ENCODE measurements around the gene OCIAD2. TPM values are rescaled to one million over a fixed set of nuclear protein-coding genes. Genes with fewer than 3 reads are reported as not detected.

Gene OCIAD2
- total RNA-seq, 4 donors from 2014 or later, result 4.4 to 71.7 (median 30.3) TPM

- H3K36me3 ChIP-seq, result no peaks in the 10 kb centered on the region
- in situ Hi-C loops (cut with MboI; ENCODE audit: low pct_ligation_motif_present in 1 of 4, low pct_unique_long_range_greater_than_20kb in 1 of 4, low sequenced_read_pairs in 3 of 4), result no loop called here
- DNase-seq, result no peak
- H3K4me3 ChIP-seq, result no peak overlapping the region
- H3K9me3 ChIP-seq, result no peaks in the 10 kb centered on the region
- H3K27ac ChIP-seq, result no peak overlapping the region
- H3K4me1 ChIP-seq, result peaks cover 0 to 27% (median 7%) of the 10 kb centered on the region in 4 donors
- no peaks in the 10 kb centered on the region for H3K27me3 ChIP-seq
- no peak for TF ChIP-seq EP300 (IDR thresholded peaks at IDR 0.05; ENCODE audit: low read depth)
- TF ChIP-seq POLR2AphosphoS5 (IDR thresholded peaks at IDR 0.05), result no peak
- no peak for TF ChIP-seq CTCF (IDR thresholded peaks at IDR 0.05)
- no peak for TF ChIP-seq POLR2A (IDR thresholded peaks at IDR 0.05)
- 94 to 100% methylated on average over 1 of the region's 1 CpG for WGBS, 2 donors (ENCODE audit: low coverage in 1 of 2)
- intact Hi-C loops (cut with DNase I; ENCODE audit: low total_unique reads), result no loop called here
These were observed 41.2 kb upstream of the OCIAD2 start for GRCh38 chr4:48947731-48948130.

GRCh38 chr4:48945981-48946380 lies 39.4 kb upstream of the OCIAD2 start:
- WGBS, 2 donors (ENCODE audit: low coverage in 1 of 2), result 55 to 75% methylated on average over 2 of the region's 2 CpGs
- Histone ChIP-seq H3K36me3 (no peaks in the 10 kb centered on the region), H3K27me3 (no peaks in the 10 kb centered on the region), H3K4me3 (no peak overlapping the region), H3K9me3 (no peaks in the 10 kb centered on the region), H3K4me1 (peaks cover 0 to 27% (median 7%) of the 10 kb centered on the region in 4 donors), H3K27ac (no peak overlapping the region)
- DNase-seq, result no peak
- in situ Hi-C loops (cut with MboI; ENCODE audit: low pct_ligation_motif_present in 1 of 4, low pct_unique_long_range_greater_than_20kb in 1 of 4, low sequenced_read_pairs in 3 of 4), result no loop called here
- intact Hi-C loops (cut with DNase I; ENCODE audit: low total_unique reads), result no loop called here
- no peak for TF ChIP-seq POLR2AphosphoS5 (IDR thresholded peaks at IDR 0.05)
- TF ChIP-seq CTCF (IDR thresholded peaks at IDR 0.05), result no peak
- TF ChIP-seq POLR2A (IDR thresholded peaks at IDR 0.05), result no peak
- no peak for TF ChIP-seq EP300 (IDR thresholded peaks at IDR 0.05; ENCODE audit: low read depth)

DNA sequence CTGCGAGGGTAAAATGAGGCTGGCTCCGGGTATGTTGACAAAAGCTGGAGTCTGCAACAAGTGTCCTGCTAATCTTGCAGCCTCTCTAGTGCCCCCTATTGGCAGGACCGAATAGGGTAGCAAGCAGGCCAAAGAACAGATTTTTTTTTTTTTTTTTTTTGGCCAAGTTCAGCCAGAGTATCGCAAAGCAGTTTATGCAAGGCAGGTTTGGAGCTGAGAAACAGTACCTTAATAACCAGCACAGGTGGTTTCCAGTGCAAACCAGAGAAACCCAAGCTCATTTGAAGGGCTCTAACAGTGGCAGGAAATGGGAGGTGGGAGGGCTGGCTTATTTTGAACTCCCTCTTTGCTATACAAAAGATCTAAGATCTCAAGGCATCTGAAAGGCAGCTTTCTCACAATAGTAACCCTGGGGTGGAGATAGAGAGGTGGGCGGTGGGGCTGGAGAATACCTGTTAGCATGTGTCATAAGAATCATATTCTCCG lies 38.2 kb upstream of the OCIAD2 start:
- Histone ChIP-seq H3K4me1 (peaks cover 0 to 20% (median 5%) of the 10 kb centered on the region in 4 donors), H3K9me3 (no peaks in the 10 kb centered on the region), H3K36me3 (no peaks in the 10 kb centered on the region), H3K4me3 (no peak overlapping the region), H3K27ac (no peak overlapping the region), H3K27me3 (no peaks in the 10 kb centered on the region)
- TF ChIP-seq POLR2A (IDR thresholded peaks at IDR 0.05) (no peak), CTCF (IDR thresholded peaks at IDR 0.05) (peak in 3 of 5 experiments; percentile 22 to 37 (median 30))
- in situ Hi-C loops (cut with MboI; ENCODE audit: low pct_ligation_motif_present in 1 of 4, low pct_unique_long_range_greater_than_20kb in 1 of 4, low sequenced_read_pairs in 3 of 4) (no loop called here), intact Hi-C loops (cut with DNase I; ENCODE audit: low total_unique reads) (no loop called here)
- peak; percentile 22 for DNase-seq
- 66 to 87% methylated on average over 3 to 6 of the region's 6 CpGs for WGBS, 2 donors (ENCODE audit: low coverage in 1 of 2)

GRCh38 chr4:48944252-48944651 lies 37.7 kb upstream of the OCIAD2 start:
- no peak for TF ChIP-seq EP300 (IDR thresholded peaks at IDR 0.05; ENCODE audit: low read depth)
- no peak for TF ChIP-seq POLR2A (IDR thresholded peaks at IDR 0.05)
- no peak for TF ChIP-seq CTCF (IDR thresholded peaks at IDR 0.05)
- TF ChIP-seq POLR2AphosphoS5 (IDR thresholded peaks at IDR 0.05), result no peak
- Histone ChIP-seq H3K4me1 (peaks cover 0 to 16% (median 3%) of the 10 kb centered on the region in 4 donors), H3K4me3 (no peak overlapping the region), H3K9me3 (no peaks in the 10 kb centered on the region), H3K27me3 (no peaks in the 10 kb centered on the region), H3K36me3 (no peaks in the 10 kb centered on the region), H3K27ac (no peak overlapping the region)
- in situ Hi-C loops (cut with MboI; ENCODE audit: low pct_ligation_motif_present in 1 of 4, low pct_unique_long_range_greater_than_20kb in 1 of 4, low sequenced_read_pairs in 3 of 4), result no loop called here
- intact Hi-C loops (cut with DNase I; ENCODE audit: low total_unique reads), result no loop called here
- DNase-seq, result peak; percentile 33
- WGBS, 2 donors (ENCODE audit: low coverage in 1 of 2), result 52 to 70% methylated on average over 7 to 8 of the region's 8 CpGs
